ENCODE results near the gene SLCO6A1.

The SLCO6A1 gene

GRCh38 chr5:102451082-102451481 lies 47.7 kb downstream of the SLCO6A1 start:
- DNase-seq: no peak

- no peak for DNase-seq
Observed at GRCh38 chr5:102450313-102450990, 48.3 kb downstream of the SLCO6A1 start.

GRCh38 chr5:102433473-102433872 lies 65.3 kb downstream of the SLCO6A1 start:
- DNase-seq: no peak

- DNase-seq: no peak
Observed at GRCh38 chr5:102421647-102422046, 77.2 kb downstream of the SLCO6A1 start.

- no peak for DNase-seq
Observed at GRCh38 chr5:102418531-102418930, 80.3 kb downstream of the SLCO6A1 start.

- DNase-seq: no peak
Observed at GRCh38 chr5:102414448-102414847, 84.4 kb downstream of the SLCO6A1 start.

GRCh38 chr5:102388235-102388634 lies 110.6 kb downstream of the SLCO6A1 start:
- DNase-seq: no peak

GRCh38 chr5:102385365-102385764 lies 113.4 kb downstream of the SLCO6A1 start:
- DNase-seq: no peak

GRCh38 chr5:102380174-102380573 lies 118.6 kb downstream of the SLCO6A1 start:
- DNase-seq: no peak

- no peak for DNase-seq
Observed at GRCh38 chr5:102375876-102376275, 122.9 kb downstream of the SLCO6A1 start.

GRCh38 chr5:102375272-102375671 lies 123.5 kb downstream of the SLCO6A1 start:
- no peak for DNase-seq

- no peak for DNase-seq
Observed at GRCh38 chr5:102368392-102368791, 130.4 kb downstream of the SLCO6A1 start.

GRCh38 chr5:102341681-102342288 lies 157.0 kb downstream of the SLCO6A1 start:
- DNase-seq: peak; percentile 95

- DNase-seq: no peak
Observed at GRCh38 chr5:102324714-102325113, 174.1 kb downstream of the SLCO6A1 start.
